ENCODE results near the gene RBFOX2.
A peak's percentile ranks its signal among the peaks of the same experiment; 100 is the strongest.

Gene RBFOX2

GRCh38 chr22:35940166-35940565, 88.5 kb downstream of the RBFOX2 start:
- no peak for DNase-seq (ENCODE audit: low read depth, low spot score)

GRCh38 chr22:35938226-35938625, 90.4 kb downstream of the RBFOX2 start:
- no peak for DNase-seq (ENCODE audit: low read depth, low spot score)

GRCh38 chr22:35930933-35931332, 97.7 kb downstream of the RBFOX2 start:
- no peak for DNase-seq (ENCODE audit: low read depth, low spot score)

GRCh38 chr22:35928285-35928798, 100.3 kb downstream of the RBFOX2 start:
- DNase-seq (ENCODE audit: low read depth, low spot score), result no peak

- no peak for DNase-seq (ENCODE audit: low read depth, low spot score)
Measured at GRCh38 chr22:35923026-35923425, 105.6 kb downstream of the RBFOX2 start.

GRCh38 chr22:35921777-35922176, 106.8 kb downstream of the RBFOX2 start:
- DNase-seq (ENCODE audit: low read depth, low spot score), result peak; percentile 54

GRCh38 chr22:35921044-35921443, 107.6 kb downstream of the RBFOX2 start:
- no peak for DNase-seq (ENCODE audit: low read depth, low spot score)

GRCh38 chr22:35919002-35919542, 109.6 kb downstream of the RBFOX2 start:
- DNase-seq (ENCODE audit: low read depth, low spot score), result no peak

GRCh38 chr22:35918456-35918855, 110.2 kb downstream of the RBFOX2 start:
- DNase-seq (ENCODE audit: low read depth, low spot score), result no peak

- no peak for DNase-seq (ENCODE audit: low read depth, low spot score)
Measured at GRCh38 chr22:35917651-35918050, 111.0 kb downstream of the RBFOX2 start.

GRCh38 chr22:35915477-35916013, 113.1 kb downstream of the RBFOX2 start:
- no peak for DNase-seq (ENCODE audit: low read depth, low spot score)

GRCh38 chr22:35914665-35915476, 113.8 kb downstream of the RBFOX2 start:
- DNase-seq (ENCODE audit: low read depth, low spot score), result peak; percentile 95

- DNase-seq (ENCODE audit: low read depth, low spot score), result no peak
Measured at GRCh38 chr22:35914357-35914664, 114.3 kb downstream of the RBFOX2 start.

GRCh38 chr22:35913925-35914324, 114.7 kb downstream of the RBFOX2 start:
- no peak for DNase-seq (ENCODE audit: low read depth, low spot score)

GRCh38 chr22:35912658-35913057, 116.0 kb downstream of the RBFOX2 start:
- DNase-seq (ENCODE audit: low read depth, low spot score), result no peak

- no peak for DNase-seq (ENCODE audit: low read depth, low spot score)
Measured at GRCh38 chr22:35911877-35912276, 116.7 kb downstream of the RBFOX2 start.

- DNase-seq (ENCODE audit: low read depth, low spot score), result no peak
Measured at GRCh38 chr22:35910926-35911325, 117.7 kb downstream of the RBFOX2 start.

GRCh38 chr22:35910003-35910769, 118.4 kb downstream of the RBFOX2 start:
- DNase-seq (ENCODE audit: low read depth, low spot score), result no peak

GRCh38 chr22:35905894-35906293, 122.7 kb downstream of the RBFOX2 start:
- no peak for DNase-seq (ENCODE audit: low read depth, low spot score)

- no peak for DNase-seq (ENCODE audit: low read depth, low spot score)
Measured at GRCh38 chr22:35904752-35905151, 123.9 kb downstream of the RBFOX2 start.

GRCh38 chr22:35904336-35904692, 124.3 kb downstream of the RBFOX2 start:
- no peak for DNase-seq (ENCODE audit: low read depth, low spot score)

GRCh38 chr22:35903571-35904335, 124.9 kb downstream of the RBFOX2 start:
- no peak for DNase-seq (ENCODE audit: low read depth, low spot score)
